ENCODE data around the gene LINC01488. TPM values are rescaled to one million over a fixed set of nuclear protein-coding genes. Genes with fewer than 3 reads are reported as not detected.

Gene LINC01488
- total and polyA plus RNA-seq, 2 experiments from 2014 or later = not detected

- Histone ChIP-seq H3K27me3 (replicated peaks; ENCODE audit: insufficient read depth) (no peaks in the 10 kb centered on the region), H3K79me2 (ENCODE audit: insufficient read depth) (no peaks in the 10 kb centered on the region), H3K4me1 (ENCODE audit: insufficient read depth) (peaks cover 12% of the 10 kb centered on the region), H3K36me3 (ENCODE audit: low read depth) (no peaks in the 10 kb centered on the region), H3K9me2 (ENCODE audit: insufficient read depth) (no peaks in the 10 kb centered on the region), H3K9me3 (ENCODE audit: low read depth) (no peaks in the 10 kb centered on the region), H4K20me1 (ENCODE audit: insufficient read depth) (no peaks in the 10 kb centered on the region), H3F3A (ENCODE audit: insufficient read depth) (peaks cover 12% of the 10 kb centered on the region), H3K27ac (no peak overlapping the region), H3K4me3 (no peak overlapping the region), H3K9ac (no peak overlapping the region), H3K4me2 (ENCODE audit: unreplicated experiment) (no peak overlapping the region), H2AFZ (no peak overlapping the region)
- TF ChIP-seq EZH2 (IDR thresholded peaks at IDR 0.05; ENCODE audit: insufficient read depth, poor library complexity, severe bottlenecking) (no peak), EZH2phosphoT487 (IDR thresholded peaks at IDR 0.05; ENCODE audit: insufficient read depth, low read depth) (no peak)
- no peak for DNase-seq
- in situ Hi-C loops (cut with MboI) = no loop called here
- 95 to 97% methylated on average over 7 of the region's 7 CpGs for WGBS, 2 experiments (ENCODE audit: low coverage in 1 of 2, low lambda C conversion rate in 2 of 2, missing lambda C conversion rate in 2 of 2)
Measured at GRCh38 chr11:69494851-69495250, 13.4 kb downstream of the LINC01488 start.

DNA sequence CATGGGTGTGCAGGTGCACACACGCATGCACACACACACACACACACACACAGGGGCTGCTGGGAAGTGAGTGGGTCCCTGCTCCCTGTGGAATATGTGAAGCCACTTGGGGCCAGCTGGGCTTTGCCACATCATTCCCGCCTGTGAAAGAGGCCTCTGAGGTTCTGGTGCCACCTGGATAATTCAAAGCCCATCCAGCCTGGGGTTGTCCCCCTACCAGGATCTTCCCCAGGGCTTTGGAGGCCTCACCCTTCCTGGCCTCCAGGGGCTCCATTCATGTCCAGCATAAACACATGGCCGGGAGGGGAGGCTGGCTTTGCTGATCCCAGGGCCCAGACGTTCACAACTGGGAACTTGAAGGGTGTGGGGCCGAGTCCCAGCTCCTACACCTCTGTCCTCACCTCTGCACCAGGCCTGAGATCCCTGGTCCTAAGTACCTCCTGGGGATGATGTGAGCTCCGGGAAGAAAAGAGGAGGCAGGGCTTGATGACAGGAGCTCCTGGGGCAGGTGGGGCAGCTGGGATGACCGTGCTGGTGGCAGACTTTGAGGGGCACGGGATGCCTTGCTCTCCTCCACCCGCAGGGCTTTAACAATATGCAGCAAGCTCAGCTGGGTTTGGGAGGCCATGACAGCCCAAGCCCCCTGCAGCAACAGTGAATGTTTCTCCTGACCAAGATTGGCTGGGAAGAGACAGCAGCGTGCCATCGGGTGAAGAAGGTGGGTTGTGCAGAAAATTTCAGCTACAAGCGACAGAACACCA lies 14.2 kb downstream of the LINC01488 start:
- Histone ChIP-seq H3K9me3 (ENCODE audit: low read depth) (no peaks in the 10 kb centered on the region), H3F3A (ENCODE audit: insufficient read depth) (peaks cover 12% of the 10 kb centered on the region), H4K20me1 (ENCODE audit: insufficient read depth) (no peaks in the 10 kb centered on the region), H3K4me2 (ENCODE audit: unreplicated experiment) (no peak overlapping the region), H2AFZ (no peak overlapping the region), H3K9ac (no peak overlapping the region), H3K9me2 (ENCODE audit: insufficient read depth) (no peaks in the 10 kb centered on the region), H3K79me2 (ENCODE audit: insufficient read depth) (no peaks in the 10 kb centered on the region), H3K27me3 (replicated peaks; ENCODE audit: insufficient read depth) (no peaks in the 10 kb centered on the region), H3K4me3 (no peak overlapping the region), H3K27ac (no peak overlapping the region), H3K4me1 (ENCODE audit: insufficient read depth) (peaks cover 12% of the 10 kb centered on the region), H3K36me3 (ENCODE audit: low read depth) (no peaks in the 10 kb centered on the region)
- in situ Hi-C loops (cut with MboI) = no loop called here
- TF ChIP-seq EZH2 (IDR thresholded peaks at IDR 0.05; ENCODE audit: insufficient read depth, poor library complexity, severe bottlenecking) (no peak), EZH2phosphoT487 (IDR thresholded peaks at IDR 0.05; ENCODE audit: insufficient read depth, low read depth) (no peak)
- 93 to 94% methylated on average over 12 of the region's 12 CpGs for WGBS, 2 experiments (ENCODE audit: low coverage in 1 of 2, low lambda C conversion rate in 2 of 2, missing lambda C conversion rate in 2 of 2)
- no peak for DNase-seq

- H3K4me1 ChIP-seq (ENCODE audit: insufficient read depth) = peaks cover 12% of the 10 kb centered on the region
- H3F3A ChIP-seq (ENCODE audit: insufficient read depth) = peaks cover 12% of the 10 kb centered on the region
- no peak for TF ChIP-seq EZH2 (IDR thresholded peaks at IDR 0.05; ENCODE audit: insufficient read depth, poor library complexity, severe bottlenecking)
- no peak for TF ChIP-seq EZH2phosphoT487 (IDR thresholded peaks at IDR 0.05; ENCODE audit: insufficient read depth, low read depth)
- H3K36me3 ChIP-seq (ENCODE audit: low read depth) = no peaks in the 10 kb centered on the region
- 0 out of 2 replicates have a peak overlapping the region, but pooled peaks have one; percentile 45 for H3K9ac ChIP-seq
- H3K9me2 ChIP-seq (ENCODE audit: insufficient read depth) = no peaks in the 10 kb centered on the region
- no peaks in the 10 kb centered on the region for H3K9me3 ChIP-seq (ENCODE audit: low read depth)
- no peak overlapping the region for H3K27ac ChIP-seq
- H4K20me1 ChIP-seq (ENCODE audit: insufficient read depth) = no peaks in the 10 kb centered on the region
- no peak overlapping the region for H3K4me3 ChIP-seq
- H3K27me3 ChIP-seq (replicated peaks; ENCODE audit: insufficient read depth) = no peaks in the 10 kb centered on the region
- H3K79me2 ChIP-seq (ENCODE audit: insufficient read depth) = no peaks in the 10 kb centered on the region
- no peak overlapping the region for H2AFZ ChIP-seq
- H3K4me2 ChIP-seq (ENCODE audit: unreplicated experiment) = no peak overlapping the region
- in situ Hi-C loops (cut with MboI) = no loop called here
- WGBS, 2 experiments (ENCODE audit: low coverage in 1 of 2, low lambda C conversion rate in 2 of 2, missing lambda C conversion rate in 2 of 2) = 93 to 96% methylated on average over 10 of the region's 10 CpGs
- no peak for DNase-seq
Measured at GRCh38 chr11:69496202-69496557, 14.7 kb downstream of the LINC01488 start.

DNA sequence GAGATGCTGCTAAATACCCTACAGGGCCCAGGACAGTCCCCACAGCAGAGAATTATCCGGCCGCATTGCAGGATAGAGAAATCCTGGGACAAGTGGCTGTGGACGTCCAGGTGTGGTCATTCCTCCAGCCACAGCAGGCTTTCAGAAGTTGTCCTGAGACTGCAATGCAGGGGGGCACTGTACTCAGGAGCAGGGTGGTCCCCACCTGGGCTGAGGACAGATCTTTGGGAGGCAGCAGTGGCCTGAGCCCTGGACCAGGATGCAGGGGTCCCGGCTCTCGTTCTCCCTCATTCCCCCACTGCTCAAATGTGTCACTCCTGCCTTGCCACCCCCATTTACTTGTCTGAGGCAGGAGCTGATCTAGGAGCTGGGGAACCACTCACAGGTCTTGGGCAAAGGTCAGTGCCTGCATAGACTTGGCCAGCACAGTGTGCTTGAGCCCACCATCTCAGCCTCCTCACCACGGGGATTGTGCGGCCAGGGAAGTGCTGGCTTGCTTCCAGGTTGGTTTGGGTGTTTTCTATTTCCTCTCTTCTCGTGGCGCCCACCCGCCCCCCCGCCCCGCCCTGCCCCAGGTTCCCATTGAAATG lies 15.3 kb downstream of the LINC01488 start:
- Histone ChIP-seq H3K4me1 (ENCODE audit: insufficient read depth) (peaks cover 12% of the 10 kb centered on the region), H3K4me2 (ENCODE audit: unreplicated experiment) (peak overlapping the region; percentile 47), H4K20me1 (ENCODE audit: insufficient read depth) (no peaks in the 10 kb centered on the region), H3F3A (ENCODE audit: insufficient read depth) (peaks cover 12% of the 10 kb centered on the region), H3K9me3 (ENCODE audit: low read depth) (no peaks in the 10 kb centered on the region), H2AFZ (no peak overlapping the region), H3K9me2 (ENCODE audit: insufficient read depth) (no peaks in the 10 kb centered on the region), H3K9ac (peak overlapping the region; percentile 45; the same call in 1 of the 2 replicates), H3K27ac (peak overlapping the region; percentile 65), H3K36me3 (ENCODE audit: low read depth) (no peaks in the 10 kb centered on the region), H3K79me2 (ENCODE audit: insufficient read depth) (no peaks in the 10 kb centered on the region), H3K27me3 (replicated peaks; ENCODE audit: insufficient read depth) (no peaks in the 10 kb centered on the region), H3K4me3 (no peak overlapping the region)
- in situ Hi-C loops (cut with MboI) = no loop called here
- no peak for DNase-seq
- 40 to 42% methylated on average over 10 to 12 of the region's 12 CpGs for WGBS, 2 experiments (ENCODE audit: low coverage in 1 of 2, low lambda C conversion rate in 2 of 2, missing lambda C conversion rate in 2 of 2)
- TF ChIP-seq EZH2 (IDR thresholded peaks at IDR 0.05; ENCODE audit: insufficient read depth, poor library complexity, severe bottlenecking) (no peak), EZH2phosphoT487 (IDR thresholded peaks at IDR 0.05; ENCODE audit: insufficient read depth, low read depth) (no peak)

Data from GM23248 (cell line).